Neural crest cell (in vitro differentiated cells): ENCODE measurements around the gene CSTB. TPM values are rescaled to one million over a fixed set of nuclear protein-coding genes. Genes with fewer than 3 reads are reported as not detected.

ENCODE experiments used
- DNase-seq: peaks from one replicate; pipeline ENCODE4 v3.0.0; 2021; ENCODE audit warnings: low read depth, mixed read lengths, low spot score
- H3K27ac Mint-ChIP-seq: one replicate; pipeline ENCODE4 v1.8.0; 2021; ENCODE audit warnings: mild to moderate bottlenecking, mixed read lengths; ENCODE audit not compliant: unreplicated experiment
- H3K27me3 Mint-ChIP-seq: 2 replicates; pipeline ENCODE4 v1.8.0; 2021; ENCODE audit warnings: low read depth, mild to moderate bottlenecking, mixed read lengths
- H3K36me3 Mint-ChIP-seq: 2 replicates; pipeline ENCODE4 v1.8.0; 2021; ENCODE audit warnings: low read depth, mild to moderate bottlenecking, mixed read lengths
- H3K4me1 Mint-ChIP-seq: 2 replicates; pipeline ENCODE4 v1.8.0; 2021; ENCODE audit warnings: mixed read lengths
- H3K4me3 Mint-ChIP-seq: one replicate; pipeline ENCODE4 v1.8.0; 2021; ENCODE audit warnings: mild to moderate bottlenecking, mixed read lengths
- H3K9me3 Mint-ChIP-seq: 2 replicates; pipeline ENCODE4 v1.8.0; 2021; ENCODE audit warnings: mixed read lengths
- CTCF ChIP-seq: fragments of 200-600 bp; sonication (generic); conservative IDR thresholded peaks from 2 replicates; pipeline ENCODE4 v1.5.0; 2021; ENCODE audit warnings: antibody characterized with exemption, mild to moderate bottlenecking
- total RNA-seq: library from RNA; stranded (reverse); gene quantifications from 2 replicates; pipeline ENCODE4 v1.2.1, GENCODE V29; 2021

Gene CSTB
- total RNA-seq, 1 donor from 2014 or later, result 37.1 TPM

DNA sequence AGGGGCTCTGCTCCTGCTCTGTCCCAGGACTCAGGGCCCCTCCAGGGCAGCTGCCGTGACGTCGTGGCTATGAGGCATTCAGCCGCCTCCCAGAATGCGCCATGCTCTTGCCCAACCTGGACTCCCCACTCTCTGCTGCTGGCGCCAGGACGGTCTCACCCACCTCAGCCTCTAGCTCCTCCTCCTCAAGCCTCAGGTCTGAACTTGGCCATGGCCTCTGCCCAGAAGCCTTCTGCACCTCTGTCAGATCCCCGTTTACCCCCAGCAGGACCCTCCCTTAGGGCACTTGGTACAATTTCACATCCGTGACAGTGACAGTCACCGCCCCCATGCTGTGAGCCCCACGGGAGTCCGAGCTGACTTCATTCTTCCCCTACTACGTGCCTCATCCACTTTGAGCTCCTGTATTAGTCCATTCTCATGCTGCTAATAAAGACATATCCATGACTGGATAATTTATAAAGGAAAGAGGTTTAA is 4.9 kb downstream of the CSTB start:
- Mint-ChIP-seq H3K9me3 (no peaks in the 10 kb centered on the region), H3K27me3 (peaks cover 2% of the 10 kb centered on the region), H3K4me1 (peaks cover 44% of the 10 kb centered on the region), H3K4me3 (peak overlapping the region; percentile 47), H3K36me3 (no peaks in the 10 kb centered on the region), H3K27ac (no peak overlapping the region)
- DNase-seq, result no peak
- TF ChIP-seq CTCF, result no peak

- H3K4me1 Mint-ChIP-seq, result peaks cover 38% of the 10 kb centered on the region
- TF ChIP-seq CTCF, result no peak
- H3K9me3 Mint-ChIP-seq, result no peaks in the 10 kb centered on the region
- no peak for DNase-seq
- H3K4me3 Mint-ChIP-seq, result no peak overlapping the region
- H3K27me3 Mint-ChIP-seq, result no peaks in the 10 kb centered on the region
- H3K36me3 Mint-ChIP-seq, result no peaks in the 10 kb centered on the region
- H3K27ac Mint-ChIP-seq, result no peak overlapping the region
Observed at GRCh38 chr21:43770066-43770655, 5.9 kb downstream of the CSTB start.

- no peaks in the 10 kb centered on the region for H3K36me3 Mint-ChIP-seq
- no peak for DNase-seq
- H3K4me1 Mint-ChIP-seq, result peaks cover 33% of the 10 kb centered on the region
- no peak overlapping the region for H3K4me3 Mint-ChIP-seq
- TF ChIP-seq CTCF, result no peak
- H3K27me3 Mint-ChIP-seq, result no peaks in the 10 kb centered on the region
- no peak overlapping the region for H3K27ac Mint-ChIP-seq
- H3K9me3 Mint-ChIP-seq, result no peaks in the 10 kb centered on the region
Observed at GRCh38 chr21:43769325-43769958, 6.7 kb downstream of the CSTB start.

- Mint-ChIP-seq H3K4me1 (peaks cover 28% of the 10 kb centered on the region), H3K4me3 (peak overlapping the region; percentile 31), H3K9me3 (no peaks in the 10 kb centered on the region), H3K27ac (peak overlapping the region; percentile 92), H3K27me3 (no peaks in the 10 kb centered on the region), H3K36me3 (no peaks in the 10 kb centered on the region)
- DNase-seq, result no peak
- TF ChIP-seq CTCF, result no peak
Observed at GRCh38 chr21:43768868-43769167, 7.3 kb downstream of the CSTB start.

GRCh38 chr21:43767984-43768867 is 7.9 kb downstream of the CSTB start:
- H3K9me3 Mint-ChIP-seq, result no peaks in the 10 kb centered on the region
- H3K4me3 Mint-ChIP-seq, result peak overlapping the region; percentile 31
- TF ChIP-seq CTCF, result no peak
- no peak for DNase-seq
- no peaks in the 10 kb centered on the region for H3K27me3 Mint-ChIP-seq
- H3K27ac Mint-ChIP-seq, result peak overlapping the region; percentile 92
- peaks cover 28% of the 10 kb centered on the region for H3K4me1 Mint-ChIP-seq
- no peaks in the 10 kb centered on the region for H3K36me3 Mint-ChIP-seq
